Measurements from ENCODE around the gene GLI2. TPM values are rescaled to one million over a fixed set of nuclear protein-coding genes. Genes with fewer than 3 reads are reported as not detected.

GLI2 gene
- total RNA-seq, 1 donor = 10.1 TPM

DNA sequence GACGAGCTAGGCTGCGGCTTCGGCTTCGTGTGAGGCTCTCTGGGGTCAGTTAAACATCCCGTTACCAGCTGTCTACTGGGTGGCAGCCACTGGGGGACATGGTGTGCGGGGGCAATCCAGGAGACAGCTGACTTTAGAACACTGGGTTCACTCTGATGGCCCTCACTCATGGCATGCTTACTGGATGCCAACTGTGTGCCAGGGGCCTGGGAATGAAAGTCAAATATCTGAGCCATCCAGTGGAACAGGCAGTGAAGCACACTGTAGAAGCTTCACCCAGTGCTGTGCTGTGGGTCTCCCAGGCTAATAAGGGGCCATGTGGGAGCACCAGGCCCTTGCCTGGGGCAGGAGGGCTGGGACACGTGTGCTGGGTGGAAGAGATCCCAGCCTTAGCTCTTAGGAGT is 48.3 kb downstream of the GLI2 start:
- Histone ChIP-seq H3K4me1 (ENCODE audit: insufficient read depth, low read length) (peaks cover 17% of the 10 kb centered on the region), H3K4me3 (ENCODE audit: insufficient read depth, low read length) (no peak overlapping the region), H3K4me2 (ENCODE audit: insufficient read depth, low read length) (no peak overlapping the region), H3K27me3 (ENCODE audit: insufficient read depth, low read length) (no peaks in the 10 kb centered on the region), H3K27ac (ENCODE audit: low read depth, low read length) (no peak overlapping the region), H3K79me2 (ENCODE audit: insufficient read depth, low read length) (peaks cover 80% of the 10 kb centered on the region), H3K36me3 (ENCODE audit: insufficient read depth, low read length) (no peaks in the 10 kb centered on the region), H4K20me1 (ENCODE audit: insufficient read depth, low read length) (peaks cover 74% of the 10 kb centered on the region), H3K9me3 (ENCODE audit: low read depth, low read length) (no peaks in the 10 kb centered on the region), H2AFZ (ENCODE audit: low read length) (no peak overlapping the region)
- peak; percentile 23 for DNase-seq (ENCODE audit: insufficient read length, low spot score, missing footprints)
- TF ChIP-seq, protein P1, sequence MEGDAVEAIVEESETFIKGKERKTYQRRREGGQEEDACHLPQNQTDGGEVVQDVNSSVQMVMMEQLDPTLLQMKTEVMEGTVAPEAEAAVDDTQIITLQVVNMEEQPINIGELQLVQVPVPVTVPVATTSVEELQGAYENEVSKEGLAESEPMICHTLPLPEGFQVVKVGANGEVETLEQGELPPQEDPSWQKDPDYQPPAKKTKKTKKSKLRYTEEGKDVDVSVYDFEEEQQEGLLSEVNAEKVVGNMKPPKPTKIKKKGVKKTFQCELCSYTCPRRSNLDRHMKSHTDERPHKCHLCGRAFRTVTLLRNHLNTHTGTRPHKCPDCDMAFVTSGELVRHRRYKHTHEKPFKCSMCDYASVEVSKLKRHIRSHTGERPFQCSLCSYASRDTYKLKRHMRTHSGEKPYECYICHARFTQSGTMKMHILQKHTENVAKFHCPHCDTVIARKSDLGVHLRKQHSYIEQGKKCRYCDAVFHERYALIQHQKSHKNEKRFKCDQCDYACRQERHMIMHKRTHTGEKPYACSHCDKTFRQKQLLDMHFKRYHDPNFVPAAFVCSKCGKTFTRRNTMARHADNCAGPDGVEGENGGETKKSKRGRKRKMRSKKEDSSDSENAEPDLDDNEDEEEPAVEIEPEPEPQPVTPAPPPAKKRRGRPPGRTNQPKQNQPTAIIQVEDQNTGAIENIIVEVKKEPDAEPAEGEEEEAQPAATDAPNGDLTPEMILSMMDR (IDR thresholded peaks at IDR 0.05; ENCODE audit: extremely low read depth, low read depth, low read length) = no peak
